ENCODE data around the gene FAM234B. TPM values are rescaled to one million over a fixed set of nuclear protein-coding genes. Genes with fewer than 3 reads are reported as not detected.
A peak's percentile ranks its signal among the peaks of the same experiment; 100 is the strongest.

FAM234B gene
- total RNA-seq, 4 donors from 2014 or later: 24.0 to 32.3 (median 27.8) TPM

- Histone ChIP-seq H3K27me3 (no peaks in the 10 kb centered on the region), H3K9me3 (no peaks in the 10 kb centered on the region), H3K27ac (peak overlapping the region; percentile 95), H3K4me1 (peaks cover 61% of the 10 kb centered on the region), H3K4me3 (peak overlapping the region; percentile 58), H3K36me3 (no peaks in the 10 kb centered on the region)
- TF ChIP-seq CTCF (IDR thresholded peaks at IDR 0.05) (no peak), EP300 (IDR thresholded peaks at IDR 0.05) (no peak), POLR2AphosphoS5 (IDR thresholded peaks at IDR 0.05) (no peak), POLR2A (IDR thresholded peaks at IDR 0.05) (no peak)
- 41% methylated on average over 10 of the region's 10 CpGs for WGBS
- no peak for DNase-seq (ENCODE audit: low spot score in 2 of 2)
Measured at GRCh38 chr12:13101821-13102375, 57.7 kb downstream of the FAM234B start.

GRCh38 chr12:13102461-13103195, 58.4 kb downstream of the FAM234B start:
- peaks cover 54% of the 10 kb centered on the region for H3K4me1 ChIP-seq
- no peak for DNase-seq (ENCODE audit: low spot score in 2 of 2)
- 24% methylated on average over 7 of the region's 7 CpGs for WGBS

GRCh38 chr12:13103391-13104033, 59.3 kb downstream of the FAM234B start, which contains the start of gene GSG1:
Gene GSG1, minus strand, starts transcription at chr12:13103667. Its CDS starts 155 bp downstream, at chr12:13103512.
- Histone ChIP-seq H3K36me3 (no peaks in the 10 kb centered on the region), H3K4me1 (peaks cover 47% of the 10 kb centered on the region), H3K4me3 (no peak within 1 kb of the TSS), H3K9me3 (no peaks in the 10 kb centered on the region), H3K27ac (peak within 1 kb of the TSS; percentile 95), H3K27me3 (no peaks in the 10 kb centered on the region)
- no peak for DNase-seq (ENCODE audit: low spot score in 2 of 2)
- no peak for TF ChIP-seq EP300 (IDR thresholded peaks at IDR 0.05)
- no peak for TF ChIP-seq POLR2AphosphoS5 (IDR thresholded peaks at IDR 0.05)
- no peak for TF ChIP-seq CTCF (IDR thresholded peaks at IDR 0.05)
- no peak for TF ChIP-seq POLR2A (IDR thresholded peaks at IDR 0.05)
- WGBS: 90% methylated on average over 8 of the region's 8 CpGs

More at GRCh38 chr12:13102461-13103195, 58.4 kb downstream of the FAM234B start:
- TF ChIP-seq EP300 (IDR thresholded peaks at IDR 0.05) (no peak), POLR2AphosphoS5 (IDR thresholded peaks at IDR 0.05) (no peak), POLR2A (IDR thresholded peaks at IDR 0.05) (no peak), CTCF (IDR thresholded peaks at IDR 0.05) (no peak)
- no peaks in the 10 kb centered on the region for H3K27me3 ChIP-seq
- no peaks in the 10 kb centered on the region for H3K36me3 ChIP-seq
- H3K27ac ChIP-seq: peak overlapping the region; percentile 95
- no peaks in the 10 kb centered on the region for H3K9me3 ChIP-seq
- no peak overlapping the region for H3K4me3 ChIP-seq

- 89% methylated on average over 3 of the region's 3 CpGs for WGBS
- Histone ChIP-seq H3K27me3 (no peaks in the 10 kb centered on the region), H3K9me3 (no peaks in the 10 kb centered on the region), H3K27ac (no peak overlapping the region), H3K4me1 (peaks cover 38% of the 10 kb centered on the region), H3K4me3 (no peak overlapping the region), H3K36me3 (no peaks in the 10 kb centered on the region)
- DNase-seq (ENCODE audit: low spot score in 2 of 2): no peak
- TF ChIP-seq CTCF (IDR thresholded peaks at IDR 0.05) (no peak), EP300 (IDR thresholded peaks at IDR 0.05) (no peak), POLR2AphosphoS5 (IDR thresholded peaks at IDR 0.05) (no peak), POLR2A (IDR thresholded peaks at IDR 0.05) (no peak)
Measured at GRCh38 chr12:13104409-13104808, 60.2 kb downstream of the FAM234B start.

- no peaks in the 10 kb centered on the region for H3K9me3 ChIP-seq
- 93% methylated on average over 1 of the region's 1 CpG for WGBS
- no peak overlapping the region for H3K27ac ChIP-seq
- peaks cover 24% of the 10 kb centered on the region for H3K4me1 ChIP-seq
- no peak for DNase-seq (ENCODE audit: low spot score in 2 of 2)
- H3K36me3 ChIP-seq: no peaks in the 10 kb centered on the region
- TF ChIP-seq POLR2AphosphoS5 (IDR thresholded peaks at IDR 0.05) (no peak), EP300 (IDR thresholded peaks at IDR 0.05) (no peak), POLR2A (IDR thresholded peaks at IDR 0.05) (no peak), CTCF (IDR thresholded peaks at IDR 0.05) (no peak)
- no peak overlapping the region for H3K4me3 ChIP-seq
- H3K27me3 ChIP-seq: no peaks in the 10 kb centered on the region
Measured at GRCh38 chr12:13105781-13106180, 61.6 kb downstream of the FAM234B start.
